Measurements from ENCODE around the gene TMEM72. TPM values are rescaled to one million over a fixed set of nuclear protein-coding genes. Genes with fewer than 3 reads are reported as not detected.

TMEM72 gene
- polyA plus RNA-seq, 1 donor (not counting 4 experiments of a cell fraction or from before 2014, with no cell fraction given) = not detected

DNA sequence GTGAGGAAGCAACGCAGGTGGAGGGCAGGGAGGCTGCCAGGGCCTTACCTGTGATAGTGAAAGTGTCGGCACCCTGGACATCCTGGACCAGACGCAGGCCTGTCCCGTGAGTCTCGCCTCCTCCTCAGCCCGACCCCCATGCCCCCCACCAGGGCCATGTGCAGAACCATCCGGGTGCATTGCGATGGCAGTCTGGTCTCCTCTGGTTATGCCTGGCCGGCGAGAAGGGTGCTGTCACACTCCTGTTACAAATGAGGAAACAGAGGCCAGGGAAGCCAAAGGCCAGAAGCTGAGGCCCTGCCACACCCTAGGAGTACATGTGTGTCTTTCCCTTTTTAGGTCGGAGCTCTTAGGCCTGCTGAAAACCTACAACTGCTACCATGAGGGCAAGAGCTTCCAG is 60.3 kb downstream of the TMEM72 start:
- DNase-seq (ENCODE audit: low read depth, low spot score) = no peak
- TF ChIP-seq, protein P1, sequence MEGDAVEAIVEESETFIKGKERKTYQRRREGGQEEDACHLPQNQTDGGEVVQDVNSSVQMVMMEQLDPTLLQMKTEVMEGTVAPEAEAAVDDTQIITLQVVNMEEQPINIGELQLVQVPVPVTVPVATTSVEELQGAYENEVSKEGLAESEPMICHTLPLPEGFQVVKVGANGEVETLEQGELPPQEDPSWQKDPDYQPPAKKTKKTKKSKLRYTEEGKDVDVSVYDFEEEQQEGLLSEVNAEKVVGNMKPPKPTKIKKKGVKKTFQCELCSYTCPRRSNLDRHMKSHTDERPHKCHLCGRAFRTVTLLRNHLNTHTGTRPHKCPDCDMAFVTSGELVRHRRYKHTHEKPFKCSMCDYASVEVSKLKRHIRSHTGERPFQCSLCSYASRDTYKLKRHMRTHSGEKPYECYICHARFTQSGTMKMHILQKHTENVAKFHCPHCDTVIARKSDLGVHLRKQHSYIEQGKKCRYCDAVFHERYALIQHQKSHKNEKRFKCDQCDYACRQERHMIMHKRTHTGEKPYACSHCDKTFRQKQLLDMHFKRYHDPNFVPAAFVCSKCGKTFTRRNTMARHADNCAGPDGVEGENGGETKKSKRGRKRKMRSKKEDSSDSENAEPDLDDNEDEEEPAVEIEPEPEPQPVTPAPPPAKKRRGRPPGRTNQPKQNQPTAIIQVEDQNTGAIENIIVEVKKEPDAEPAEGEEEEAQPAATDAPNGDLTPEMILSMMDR (optimal IDR thresholded peaks at IDR 0.05 in 1 of 3, IDR thresholded peaks at IDR 0.05 in 1 of 3, conservative IDR thresholded peaks at IDR 0.05 in 1 of 3; ENCODE audit: extremely low read depth in 1 of 3, insufficient read depth in 2 of 3, low read length in 3 of 3) = no peak
- no peak for TF ChIP-seq EZH2 (IDR thresholded peaks at IDR 0.05; ENCODE audit: low read length)

DNA sequence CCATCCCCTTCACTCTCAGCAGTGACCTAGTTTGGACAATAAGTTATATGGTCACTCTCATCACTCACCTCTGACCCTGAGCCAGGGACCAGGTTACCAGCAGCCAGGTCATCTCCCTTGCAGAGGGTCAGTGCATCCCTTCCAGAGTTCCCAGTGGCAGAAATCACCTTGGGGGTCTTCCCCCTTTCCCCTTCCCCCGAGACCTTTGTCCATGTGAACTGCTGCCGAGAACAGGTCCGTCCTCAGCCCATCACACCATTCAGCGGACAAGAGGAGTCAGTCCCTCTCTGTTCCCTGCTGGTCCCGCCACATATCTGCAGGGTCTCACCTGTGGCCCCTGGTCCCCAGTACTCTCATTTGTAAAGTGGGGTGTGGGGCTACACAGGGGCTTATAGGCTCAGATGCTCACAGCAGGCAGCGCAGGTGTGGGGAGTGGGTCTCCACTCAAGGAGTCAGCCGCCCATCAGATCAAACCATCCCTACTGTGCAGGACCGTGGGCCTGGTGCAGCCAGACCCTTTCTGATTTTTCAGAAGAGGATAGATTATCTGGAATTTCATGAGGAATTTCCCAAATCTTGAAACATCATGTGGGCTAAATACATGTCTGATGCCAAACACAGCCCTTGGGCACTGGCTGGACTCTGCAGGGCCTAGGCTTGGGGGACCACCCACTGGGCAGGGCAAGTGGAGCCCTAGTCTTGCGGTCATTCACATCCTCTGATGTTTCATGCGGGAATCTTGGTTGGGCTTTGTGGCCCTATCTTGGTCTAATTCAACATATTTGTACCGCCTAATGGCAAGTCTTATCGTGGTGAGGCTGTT is 61.0 kb downstream of the TMEM72 start:
- FAIRE-seq = no peak
- Histone ChIP-seq H3K79me2 (ENCODE audit: control insufficient read depth, insufficient read depth, low read length) (no peaks in the 10 kb centered on the region), H3K4me3 (ENCODE audit: control insufficient read depth in 2 of 3, extremely low read depth in 1 of 3, insufficient read depth in 2 of 3, low read depth in 1 of 3, low read length in 3 of 3) (no peak overlapping the region), H3K9me3 (ENCODE audit: control insufficient read depth, low read depth, low read length) (no peaks in the 10 kb centered on the region), H3K27ac (ENCODE audit: control insufficient read depth, insufficient read depth, low read length) (no peak overlapping the region), H3K4me1 (ENCODE audit: control insufficient read depth, extremely low read depth, insufficient read depth, low read length) (peaks cover 10% of the 10 kb centered on the region), H3K9me1 (ENCODE audit: control insufficient read depth, extremely low read depth, insufficient read depth, low read length) (no peaks in the 10 kb centered on the region), H4K20me1 (ENCODE audit: control insufficient read depth, extremely low read depth, insufficient read depth, low read length) (no peaks in the 10 kb centered on the region), H3K27me3 (ENCODE audit: control insufficient read depth, extremely low read depth, insufficient read depth, low read length) (no peaks in the 10 kb centered on the region), H3K9ac (ENCODE audit: control insufficient read depth, extremely low read depth, insufficient read depth, low read length) (no peak overlapping the region), H3K36me3 (ENCODE audit: control insufficient read depth in 2 of 2, extremely low read depth in 1 of 2, insufficient read depth in 2 of 2, low read length in 2 of 2) (no peaks in the 10 kb centered on the region), H2AFZ (ENCODE audit: control insufficient read depth, low read length) (no peak overlapping the region), H3K4me2 (ENCODE audit: control insufficient read depth, extremely low read depth, insufficient read depth, low read depth, low read length) (no peak overlapping the region)
- DNase-seq (ENCODE audit: low read depth, low spot score) = no peak
- TF ChIP-seq, protein P1 (optimal IDR thresholded peaks at IDR 0.05 in 1 of 3, IDR thresholded peaks at IDR 0.05 in 1 of 3, conservative IDR thresholded peaks at IDR 0.05 in 1 of 3; ENCODE audit: extremely low read depth in 1 of 3, insufficient read depth in 2 of 3, low read length in 3 of 3) = no peak
- TF ChIP-seq EZH2 (IDR thresholded peaks at IDR 0.05; ENCODE audit: low read length) = no peak
- dilution Hi-C loops (cut with MboI; ENCODE audit: extremely low pct_ligation_motif_present, low sequenced_read_pairs) = no loop called here

More for the DNA sequence above, 60.3 kb downstream of the TMEM72 start:
- H3K9me3 ChIP-seq (ENCODE audit: control insufficient read depth, low read depth, low read length) = no peaks in the 10 kb centered on the region
- H3K79me2 ChIP-seq (ENCODE audit: control insufficient read depth, insufficient read depth, low read length) = no peaks in the 10 kb centered on the region
- no peak overlapping the region for H3K27ac ChIP-seq (ENCODE audit: control insufficient read depth, insufficient read depth, low read length)
- H3K4me1 ChIP-seq (ENCODE audit: control insufficient read depth, extremely low read depth, insufficient read depth, low read length) = peaks cover 10% of the 10 kb centered on the region
- no peaks in the 10 kb centered on the region for H4K20me1 ChIP-seq (ENCODE audit: control insufficient read depth, extremely low read depth, insufficient read depth, low read length)
- no peak overlapping the region for H3K4me2 ChIP-seq (ENCODE audit: control insufficient read depth, extremely low read depth, insufficient read depth, low read depth, low read length)
- no peak overlapping the region for H3K9ac ChIP-seq (ENCODE audit: control insufficient read depth, extremely low read depth, insufficient read depth, low read length)
- no peaks in the 10 kb centered on the region for H3K9me1 ChIP-seq (ENCODE audit: control insufficient read depth, extremely low read depth, insufficient read depth, low read length)
- dilution Hi-C loops (cut with MboI; ENCODE audit: extremely low pct_ligation_motif_present, low sequenced_read_pairs) = no loop called here
- H2AFZ ChIP-seq (ENCODE audit: control insufficient read depth, low read length) = no peak overlapping the region
- H3K36me3 ChIP-seq (ENCODE audit: control insufficient read depth in 2 of 2, extremely low read depth in 1 of 2, insufficient read depth in 2 of 2, low read length in 2 of 2) = no peaks in the 10 kb centered on the region
- no peaks in the 10 kb centered on the region for H3K27me3 ChIP-seq (ENCODE audit: control insufficient read depth, extremely low read depth, insufficient read depth, low read length)
- no peak for FAIRE-seq
- no peak overlapping the region for H3K4me3 ChIP-seq (ENCODE audit: control insufficient read depth in 2 of 3, extremely low read depth in 1 of 3, insufficient read depth in 2 of 3, low read depth in 1 of 3, low read length in 3 of 3)
